Sigmoid colon (tissue), 7 donors: ENCODE data around the gene CS. TPM values are rescaled to one million over a fixed set of nuclear protein-coding genes. Genes with fewer than 3 reads are reported as not detected.

Experiments
- DNase-seq: peaks from one replicate; pipeline ENCODE4 v3.0.0-alpha.2; 2019
- H3K27ac ChIP-seq, 4 donors: fragments of 200-600 bp; sonication (generic); one replicate each; pipeline ENCODE4 v1.5.1; 2016 to 2019; ENCODE audit warnings: mild to moderate bottlenecking in 1 of 4
- H3K27me3 ChIP-seq, 3 donors: fragments of 200-600 bp; sonication (generic); one replicate each; pipeline ENCODE4 v1.5.1; 2019; ENCODE audit warnings: mild to moderate bottlenecking in 1 of 3
- H3K36me3 ChIP-seq, 4 donors: fragments of 200-600 bp; sonication (generic); one replicate each; pipeline ENCODE4 v1.5.1; 2016 to 2019
- H3K4me1 ChIP-seq, 4 donors: fragments of 200-600 bp; sonication (generic); one replicate each; pipeline ENCODE4 v1.5.1; 2017 to 2019
- H3K4me3 ChIP-seq, 4 donors: fragments of 200-600 bp; sonication (generic); one replicate each; pipeline ENCODE4 v1.5.1; 2017 to 2019; ENCODE audit warnings: mild to moderate bottlenecking in 2 of 4, moderate library complexity in 1 of 4
- H3K9me3 ChIP-seq, 4 donors: fragments of 200-600 bp in 3 of 4; sonication (generic) in 3 of 4; one replicate each; pipeline versions ENCODE4 v1.5.1 to v1.6.1; 2013 to 2019
- CTCF ChIP-seq, 4 experiments: fragments of 450-650 bp in 3 of 4; fragments of 200-600 bp in 1 of 4; IDR thresholded peaks; one replicate each; pipeline ENCODE4 v1.5.1; 2016 to 2019; ENCODE audit warnings: antibody characterized with exemption in 4 of 4, mild to moderate bottlenecking in 3 of 4, moderate library complexity in 2 of 4
- EP300 ChIP-seq, 4 donors: sonication (generic); formaldehyde crosslinking; IDR thresholded peaks; one replicate each; pipeline ENCODE4 v1.6.1; 2017; ENCODE audit warnings: antibody characterized with exemption in 4 of 4
- POLR2A ChIP-seq, 2 donors: fragments of 450-650 bp; IDR thresholded peaks; one replicate each; pipeline ENCODE4 v1.6.1; 2016; ENCODE audit warnings: antibody characterized with exemption in 2 of 2, mild to moderate bottlenecking in 2 of 2, moderate library complexity in 2 of 2
- POLR2AphosphoS5 ChIP-seq, 4 donors: sonication (generic); formaldehyde crosslinking; IDR thresholded peaks; one replicate each; pipeline ENCODE4 v1.6.1; 2017; ENCODE audit warnings: antibody characterized with exemption in 4 of 4
- WGBS, 2 donors: extraction: QIAGEN DNeasy Blood & Tissue Kit; methylation state at CpG; one replicate each; pipeline ENCODE4 v1.1.7; 2013; 5-methylcytosine and 5-hydroxymethylcytosine counted together
- intact Hi-C: fragments of 100-400 bp; cut with DNase I; formaldehyde crosslinking; loops from one replicate; pipeline ENCODE4 v1.15.1; 2023
- polyA plus RNA-seq, 3 donors: library from polyadenylated mRNA; stranded (reverse); fragments of 200-250 nt; gene quantifications; one replicate each; pipeline ENCODE4 v1.2.3, GENCODE V29; 2013
- total RNA-seq, 4 donors: library from RNA; depleted of rRNA; stranded (reverse); fragments of >200 nt; gene quantifications; one replicate each; pipeline ENCODE4 v1.1.0, GENCODE V29; 2016
- donor health status: healthy with polysubstance abuse.
- donor health status: Bipolar disorder and iron deficiency.
- donor health status: healthy.

The CS gene
- total and polyA plus RNA-seq, 7 donors = 75.9 to 151 (median 104) TPM

- Histone ChIP-seq H3K27me3 (no peaks in the 10 kb centered on the region), H3K4me1 (no peaks in the 10 kb centered on the region), H3K27ac (no peak overlapping the region), H3K36me3 (peaks cover 14 to 45% (median 28%) of the 10 kb centered on the region in 4 donors), H3K9me3 (no peaks in the 10 kb centered on the region), H3K4me3 (no peak overlapping the region)
- DNase-seq = no peak
- 24 to 45% methylated on average over 1 of the region's 1 CpG for whole genome bisulfite sequencing, 2 donors
- TF ChIP-seq POLR2A (IDR thresholded peaks at IDR 0.05) (no peak), CTCF (IDR thresholded peaks at IDR 0.05) (no peak), EP300 (IDR thresholded peaks at IDR 0.05) (no peak), POLR2AphosphoS5 (IDR thresholded peaks at IDR 0.05) (no peak)
- intact Hi-C loops = no loop called here
Observed at GRCh38 chr12:56341616-56342015, 41.5 kb upstream of the CS start.

GRCh38 chr12:56339158-56339422, 39.0 kb upstream of the CS start:
- no peak for DNase-seq
- Histone ChIP-seq H3K4me3 (no peak overlapping the region), H3K27me3 (no peaks in the 10 kb centered on the region), H3K36me3 (peaks cover 11 to 20% (median 16%) of the 10 kb centered on the region in 4 donors), H3K4me1 (peaks cover 0 to 10% (median 2%) of the 10 kb centered on the region in 4 donors), H3K27ac (no peak overlapping the region), H3K9me3 (no peaks in the 10 kb centered on the region)
- TF ChIP-seq EP300 (IDR thresholded peaks at IDR 0.05) = no peak
- no peak for TF ChIP-seq POLR2A (IDR thresholded peaks at IDR 0.05)
- no peak for TF ChIP-seq POLR2AphosphoS5 (IDR thresholded peaks at IDR 0.05)
- TF ChIP-seq CTCF (IDR thresholded peaks at IDR 0.05) = no peak
- intact Hi-C loops = no loop called here
- 90 to 96% methylated on average over 1 of the region's 1 CpG for WGBS, 2 donors

- intact Hi-C loops = no loop called here
- no peak for TF ChIP-seq CTCF (IDR thresholded peaks at IDR 0.05)
- no peak for TF ChIP-seq POLR2A (IDR thresholded peaks at IDR 0.05)
- no peak for TF ChIP-seq POLR2AphosphoS5 (IDR thresholded peaks at IDR 0.05)
- TF ChIP-seq EP300 (IDR thresholded peaks at IDR 0.05) = no peak
- no peak within 1 kb of the TSS for H3K27ac ChIP-seq
Observed at GRCh38 chr12:56338308-56339157, 38.4 kb upstream of the CS start, which contains the start of gene IL23A. TSS of gene IL23A (plus strand) at chr12:56338884. CDS start at chr12:56339045, 161 bp downstream.

GRCh38 chr12:56337753-56338251, 37.7 kb upstream of the CS start:
- Histone ChIP-seq H3K4me1 (peaks cover 0 to 16% (median 8%) of the 10 kb centered on the region in 4 donors), H3K4me3 (no peak overlapping the region), H3K27ac (no peak overlapping the region), H3K36me3 (peaks cover 0 to 7% (median 4%) of the 10 kb centered on the region in 4 donors), H3K9me3 (no peaks in the 10 kb centered on the region), H3K27me3 (no peaks in the 10 kb centered on the region)
- intact Hi-C loops = no loop called here
- 86% methylated on average over 8 of the region's 8 CpGs for WGBS, 2 donors
- TF ChIP-seq POLR2A (IDR thresholded peaks at IDR 0.05) (no peak), EP300 (IDR thresholded peaks at IDR 0.05) (no peak), POLR2AphosphoS5 (IDR thresholded peaks at IDR 0.05) (no peak), CTCF (IDR thresholded peaks at IDR 0.05) (no peak)
- DNase-seq = no peak

More at GRCh38 chr12:56338308-56339157, 38.4 kb upstream of the CS start, which contains the start of gene IL23A:
- H3K4me1 ChIP-seq = peaks cover 0 to 10% (median 2%) of the 10 kb centered on the region in 4 donors
- no peaks in the 10 kb centered on the region for H3K27me3 ChIP-seq
- H3K4me3 ChIP-seq = no peak within 1 kb of the TSS
- peaks cover 6 to 14% (median 10%) of the 10 kb centered on the region in 4 donors for H3K36me3 ChIP-seq
- 34 to 66% methylated on average over 9 of the region's 9 CpGs for WGBS, 2 donors
- DNase-seq = no peak
- no peaks in the 10 kb centered on the region for H3K9me3 ChIP-seq
